ENCODE data around the gene ABCC8.

DNA sequence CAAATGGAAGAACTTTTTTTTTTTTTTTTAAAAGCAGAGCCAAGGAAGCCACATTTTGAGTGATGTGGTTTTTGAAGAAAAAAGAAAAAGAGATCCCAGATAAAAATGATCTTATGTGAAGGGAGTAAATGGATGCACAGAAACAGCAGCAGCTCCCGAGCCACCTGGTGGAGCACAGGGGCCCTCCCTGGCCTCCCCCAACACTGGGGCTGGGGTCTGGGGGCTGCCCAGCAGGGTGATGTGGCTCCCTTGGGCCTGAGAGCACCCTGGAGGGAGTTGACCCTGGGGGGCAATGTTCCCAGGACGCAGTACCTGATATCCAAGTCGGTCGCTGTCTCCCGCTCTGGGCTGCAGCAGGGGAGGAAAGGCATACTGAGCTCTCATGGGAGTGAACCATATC lies 61.7 kb downstream of the ABCC8 start:
- TF ChIP-seq EZH2 (IDR thresholded peaks at IDR 0.05; ENCODE audit: insufficient read depth, poor library complexity, severe bottlenecking) (no peak), EZH2phosphoT487 (IDR thresholded peaks at IDR 0.05; ENCODE audit: insufficient read depth, low read depth) (no peak)

Measured in GM23248 (cell line).